H1 (cell line): ENCODE measurements around the gene TTC23. TPM values are rescaled to one million over a fixed set of nuclear protein-coding genes. Genes with fewer than 3 reads are reported as not detected.

Source experiments
- CTCF ChIA-PET: fragments of 300-600 bp; sonication (Branson Sonifier 250); formaldehyde crosslinking; loops from one replicate; lab custom pipeline; 2021; ENCODE audit not compliant: partially characterized antibody; lab: Charles Lee
- POLR2A ChIA-PET: fragments of 300-600 bp; sonication (Branson Sonifier 250); formaldehyde crosslinking; loops from one replicate; lab custom pipeline; 2021; ENCODE audit warnings: inconsistent platforms; ENCODE audit not compliant: partially characterized antibody; lab: Charles Lee
- DNase-seq, 2 experiments: peaks; one replicate each; pipeline versions ENCODE4 v3.0.0 to v3.0.0-alpha.2; 2010 to 2022; ENCODE audit warnings: low spot score in 2 of 2, low read depth in 1 of 2, mixed read lengths in 1 of 2
- FAIRE-seq: peaks from 2 replicates; lab custom pipeline; 2011; peaks lifted over from hg19 to GRCh38; lab: Jason Lieb, UNC
- H2AFZ ChIP-seq: 2 replicates; pipeline ENCODE4 v1.8.1; 2012; ENCODE audit warnings: low read length, inconsistent platforms
- H2AK5ac ChIP-seq: 2 replicates; pipeline ENCODE4 v1.6.1; 2013; ENCODE audit warnings: low read depth, low read length
- H2BK120ac ChIP-seq: replicated peaks from 2 replicates; pipeline ENCODE3; 2013; ENCODE audit warnings: low read depth, low read length, inconsistent platforms
- H2BK12ac ChIP-seq: 2 replicates; pipeline ENCODE4 v1.6.1; 2013; ENCODE audit warnings: low read depth, low read length
- H2BK15ac ChIP-seq: 2 replicates; pipeline ENCODE4 v1.6.1; 2013; ENCODE audit warnings: low read length
- H2BK20ac ChIP-seq: 2 replicates; pipeline ENCODE4 v1.6.1; 2013; ENCODE audit warnings: low read length
- H2BK5ac ChIP-seq: 2 replicates; pipeline ENCODE4 v1.6.1; 2013; ENCODE audit warnings: low read depth, low read length
- H3K14ac ChIP-seq: 2 replicates; pipeline ENCODE4 v1.6.1; 2013; ENCODE audit warnings: inconsistent platforms; ENCODE audit not compliant: insufficient read length
- H3K18ac ChIP-seq: 2 replicates; pipeline ENCODE4 v1.6.1; 2013; ENCODE audit warnings: low read length; ENCODE audit errors: extremely low read depth
- H3K23ac ChIP-seq: 2 replicates; pipeline ENCODE4 v1.6.1; 2013; ENCODE audit warnings: inconsistent platforms; ENCODE audit not compliant: insufficient read length
- H3K23me2 ChIP-seq: 2 replicates; pipeline ENCODE4 v1.6.1; 2013; ENCODE audit warnings: low read depth, low read length
- H3K27ac ChIP-seq: 2 replicates; pipeline ENCODE4 v1.6.1; 2011; ENCODE audit warnings: low read depth, low read length, inconsistent platforms
- H3K27me3 ChIP-seq, 4 experiments: replicated peaks in 1 of 4; 1 replicate in 1 of 4; 2 replicates in 3 of 4; pipeline versions ENCODE4 v1.6.1 to v1.8.1; 2011 to 2013; ENCODE audit warnings: low read length in 3 of 4, mild to moderate bottlenecking in 3 of 4, inconsistent platforms in 2 of 4, mixed read lengths in 2 of 4, moderate library complexity in 1 of 4; ENCODE audit not compliant: control insufficient read depth in 3 of 4, insufficient read depth in 3 of 4; ENCODE audit errors: extremely low read depth in 1 of 4
- H3K36me3 ChIP-seq, 4 experiments: 2 replicates each; pipeline versions ENCODE4 v1.6.1 to v1.8.1; 2011 to 2013; ENCODE audit warnings: mild to moderate bottlenecking in 4 of 4, low read length in 3 of 4, moderate library complexity in 2 of 4, control low read depth in 1 of 4, inconsistent platforms in 1 of 4; ENCODE audit not compliant: insufficient read depth in 4 of 4, control insufficient read depth in 2 of 4
- H3K4ac ChIP-seq: replicated peaks from 2 replicates; pipeline ENCODE3; 2013; ENCODE audit warnings: low read length, low read depth, mixed read lengths, inconsistent platforms; ENCODE audit not compliant: insufficient read length
- H3K4me1 ChIP-seq, 4 experiments: replicated peaks in 1 of 4; 1 replicate in 1 of 4; 2 replicates in 3 of 4; pipeline versions ENCODE4 v1.6.1 to v1.8.1; 2011 to 2013; ENCODE audit warnings: low read length in 3 of 4, inconsistent platforms in 2 of 4, mixed read lengths in 1 of 4; ENCODE audit not compliant: insufficient read depth in 4 of 4, control insufficient read depth in 3 of 4
- H3K4me2 ChIP-seq, 2 experiments: 2 replicates each; pipeline versions ENCODE4 v1.6.1 to v1.8.1; 2011 to 2013; ENCODE audit warnings: low read depth in 2 of 2, low read length in 2 of 2, control low read depth in 1 of 2, inconsistent platforms in 1 of 2, mild to moderate bottlenecking in 1 of 2; ENCODE audit not compliant: insufficient read depth in 1 of 2
- H3K4me3 ChIP-seq, 4 experiments: fragments of 200-600, 300-600 bp in 1 of 4; sonication (generic), shearing (Covaris generic), sonication (Bioruptor Twin) in 1 of 4; 2 replicates each; pipeline versions ENCODE4 v1.5.1 to v1.8.1; 2011 to 2016; ENCODE audit warnings: low read length in 4 of 4, low read depth in 3 of 4, control low read depth in 2 of 4, inconsistent platforms in 2 of 4, mild to moderate bottlenecking in 2 of 4, mixed read lengths in 1 of 4, moderate library complexity in 1 of 4; ENCODE audit not compliant: insufficient read depth in 2 of 4; ENCODE audit errors: extremely low read depth in 1 of 4
- H3K56ac ChIP-seq: replicated peaks from 2 replicates; pipeline ENCODE3; 2013; ENCODE audit warnings: low read depth, mild to moderate bottlenecking, mixed read lengths, low read length, inconsistent platforms; ENCODE audit not compliant: insufficient read length
- H3K79me1 ChIP-seq: 2 replicates; pipeline ENCODE4 v1.6.1; 2013; ENCODE audit warnings: low read depth, low read length, control low read depth
- H3K79me2 ChIP-seq, 2 experiments: 2 replicates each; pipeline versions ENCODE4 v1.6.1 to v1.8.1; 2012 to 2013; ENCODE audit warnings: low read length in 2 of 2, mild to moderate bottlenecking in 2 of 2, inconsistent platforms in 1 of 2; ENCODE audit not compliant: insufficient read depth in 2 of 2, control insufficient read depth in 1 of 2
- H3K9ac ChIP-seq, 4 experiments: replicated peaks in 1 of 4; 1 replicate in 1 of 4; 2 replicates in 3 of 4; pipeline versions ENCODE4 v1.6.1 to v1.8.1; 2011 to 2013; ENCODE audit warnings: low read depth in 3 of 4, low read length in 3 of 4, control low read depth in 2 of 4, mild to moderate bottlenecking in 2 of 4, moderate library complexity in 2 of 4, inconsistent platforms in 1 of 4; ENCODE audit errors: extremely low read depth in 1 of 4
- H3K9me3 ChIP-seq, 2 experiments: 2 replicates each; pipeline versions ENCODE4 v1.6.1 to v1.8.1; 2012 to 2013; ENCODE audit warnings: mild to moderate bottlenecking in 2 of 2, moderate library complexity in 2 of 2, control low read depth in 1 of 2, inconsistent platforms in 1 of 2, low read depth in 1 of 2, low read length in 1 of 2, mixed read lengths in 1 of 2; ENCODE audit not compliant: insufficient read depth in 2 of 2
- H4K20me1 ChIP-seq, 2 experiments: replicated peaks in 1 of 2; 2 replicates each; pipeline versions ENCODE3 to v1.8.1; 2011 to 2013; ENCODE audit warnings: inconsistent platforms in 2 of 2, low read length in 2 of 2, mild to moderate bottlenecking in 1 of 2; ENCODE audit not compliant: insufficient read depth in 2 of 2, control insufficient read depth in 1 of 2
- H4K5ac ChIP-seq: 2 replicates; pipeline ENCODE4 v1.6.1; 2013; ENCODE audit warnings: low read length, low read depth, mixed read lengths, inconsistent platforms; ENCODE audit not compliant: insufficient read length
- H4K8ac ChIP-seq: 2 replicates; pipeline ENCODE4 v1.8.0; 2013; ENCODE audit warnings: mild to moderate bottlenecking, moderate library complexity, low read length, inconsistent platforms; ENCODE audit not compliant: insufficient read depth; ENCODE audit errors: extremely low read depth
- H4K91ac ChIP-seq: replicated peaks from 2 replicates; pipeline ENCODE3; 2013; ENCODE audit warnings: low read length, mixed read lengths, inconsistent platforms; ENCODE audit not compliant: insufficient read length
- CBX8 ChIP-seq: fragments of 300-800, 300-1000 bp; sonication (generic); IDR thresholded peaks from 2 replicates; pipeline ENCODE4 v1.7.1; 2016; ENCODE audit warnings: low read depth, low read length, borderline replicate concordance
- CHD1 ChIP-seq: IDR thresholded peaks from 2 replicates; pipeline ENCODE4 v1.6.1; 2012; ENCODE audit warnings: low read depth, low read length, improper control_type of control experiment
- CHD2 ChIP-seq: IDR thresholded peaks from 2 replicates; pipeline ENCODE4 v1.6.1; 2012; ENCODE audit warnings: low read length, improper control_type of control experiment
- CREB1 ChIP-seq: IDR thresholded peaks from 2 replicates; pipeline ENCODE4 v1.6.1; 2012; ENCODE audit warnings: inconsistent platforms
- EP300 ChIP-seq, 2 experiments: IDR thresholded peaks; 1 replicate in 1 of 2; 2 replicates in 1 of 2; pipeline ENCODE4 v1.6.1; 2011 to 2012; ENCODE audit warnings: low read depth in 2 of 2, low read length in 2 of 2, mild to moderate bottlenecking in 2 of 2, borderline replicate concordance in 1 of 2, inconsistent platforms in 1 of 2, moderate library complexity in 1 of 2
- JUN ChIP-seq: IDR thresholded peaks from 2 replicates; pipeline ENCODE4 v1.6.1; 2011; ENCODE audit warnings: low read depth, mild to moderate bottlenecking, improper control_type of control experiment, low read length
- KDM1A ChIP-seq: fragments of 200-600, 300-600 bp; sonication (generic); IDR thresholded peaks from 2 replicates; pipeline ENCODE4 v1.7.1; 2016; ENCODE audit warnings: mild to moderate bottlenecking, low read length, borderline replicate concordance
- NANOG ChIP-seq: IDR thresholded peaks from 2 replicates; pipeline ENCODE4 v1.6.1; 2011; ENCODE audit warnings: low read length, low read depth, mild to moderate bottlenecking, inconsistent platforms; ENCODE audit not compliant: insufficient read depth, poor library complexity, severe bottlenecking
- RAD21 ChIP-seq, 2 experiments: IDR thresholded peaks in 1 of 2; conservative IDR thresholded peaks in 1 of 2; 2 replicates each; pipeline ENCODE4 v1.6.1; 2011; ENCODE audit warnings: low read depth in 2 of 2, low read length in 2 of 2, improper control_type of control experiment in 1 of 2, inconsistent platforms in 1 of 2, mild to moderate bottlenecking in 1 of 2, moderate library complexity in 1 of 2
- SUZ12 ChIP-seq: fragments of 200-600 bp; sonication (generic); IDR thresholded peaks from 2 replicates; pipeline ENCODE4 v1.6.1; 2012; ENCODE audit warnings: mild to moderate bottlenecking, inconsistent platforms, low read length, moderate library complexity, mixed read lengths
- TAF1 ChIP-seq: IDR thresholded peaks from 2 replicates; pipeline ENCODE4 v1.6.1; 2011; ENCODE audit warnings: mild to moderate bottlenecking, low read depth, low read length
- WGBS, 2 experiments: shearing (Covaris generic) in 1 of 2; methylation state at CpG; one replicate each; pipeline versions ENCODE4 v1.1.6 to v1.1.7; 2013 to 2015; ENCODE audit warnings: low lambda C conversion rate in 2 of 2, mixed read lengths in 2 of 2, inconsistent platforms in 1 of 2, low coverage in 1 of 2, missing lambda C conversion rate in 1 of 2; ENCODE audit not compliant: insufficient replicate concordance in 2 of 2, insufficient coverage in 1 of 2, insufficient read length in 1 of 2; ENCODE audit errors: extremely low coverage in 1 of 2, missing lambda C conversion rate in 1 of 2; 5-methylcytosine and 5-hydroxymethylcytosine counted together
- polyA plus RNA-seq, 7 experiments: library from polyadenylated mRNA; depleted of rRNA in 3 of 7; stranded (reverse) in 5 of 7; unstranded in 2 of 7; fragments of >200 nt in 5 of 7; fragments of 200-250 nt in 2 of 7; gene quantifications; 1 replicate in 5 of 7; 2 replicates in 1 of 7; 4 replicates in 1 of 7; pipeline versions ENCODE4 v1.2.1 to v1.2.3, GENCODE V29; 2011 to 2013; ENCODE audit warnings: missing spikeins in 2 of 7, mixed read lengths in 2 of 7
- total RNA-seq: library from RNA; stranded (reverse); fragmentation: NEBNext Ultra II Directional; extraction: Animal tissue kit (Norgen Biotek cat#: 25700); gene quantifications from 2 replicates; pipeline ENCODE4 v1.2.1, GENCODE V29; 2021

Gene TTC23
- total and polyA plus RNA-seq, 2 of the 8 experiments (the other 6 are each of a cell fraction or from before 2014, with no cell fraction given) = 4.8 to 23.0 TPM

DNA sequence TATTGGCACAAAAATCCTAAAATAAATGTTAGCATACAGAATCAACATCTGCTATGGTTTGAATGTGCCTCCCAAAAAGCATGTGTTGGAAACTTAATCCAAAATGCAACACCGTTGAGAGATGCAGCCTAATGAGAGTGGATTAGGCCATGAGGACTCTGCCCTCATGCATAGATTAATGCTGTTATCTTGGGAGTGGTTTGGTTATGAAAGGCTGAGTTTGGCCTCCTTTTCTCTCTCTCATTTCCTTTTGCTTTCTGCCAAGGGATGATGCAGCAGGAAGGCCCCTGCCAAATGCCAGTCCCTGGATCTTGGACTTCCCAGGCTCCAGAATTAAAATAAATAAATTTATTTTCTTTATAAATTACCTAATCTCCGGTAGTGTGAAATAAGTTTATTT lies 95.1 kb downstream of the TTC23 start:
- no peak overlapping the region for H2AFZ ChIP-seq
- no peaks in the 10 kb centered on the region for H3K9me3 ChIP-seq
- H3K56ac ChIP-seq = no peak overlapping the region
- no peak overlapping the region for H3K23ac ChIP-seq
- H2BK12ac ChIP-seq = no peak overlapping the region
- H4K8ac ChIP-seq = no peak overlapping the region
- no peak overlapping the region for H3K4ac ChIP-seq
- H3K79me1 ChIP-seq = no peaks in the 10 kb centered on the region
- WGBS, 2 experiments = 59% methylated on average over 2 of the region's 2 CpGs; no CpG with 5 or more reads in 1 of the 2 experiments
- H2BK20ac ChIP-seq = no peak overlapping the region
- peaks cover 0 to 4% (median 0%) of the 10 kb centered on the region in 4 experiments; a peak in 1 of 8 replicates for H3K36me3 ChIP-seq
- POLR2A ChIA-PET = no interaction called here
- no peaks in the 10 kb centered on the region for H3K23me2 ChIP-seq
- no peaks in the 10 kb centered on the region for H3K79me2 ChIP-seq
- no peak for TF ChIP-seq CHD2
- TF ChIP-seq SUZ12 = no peak
- TF ChIP-seq NANOG = no peak
- no peak for TF ChIP-seq KDM1A
- TF ChIP-seq JUN = no peak
- no peak for TF ChIP-seq TAF1
- TF ChIP-seq CBX8 = no peak
- no peak for TF ChIP-seq RAD21 (IDR thresholded peaks at IDR 0.05 in 1 of 2, conservative IDR thresholded peaks at IDR 0.05 in 1 of 2; ENCODE audit: low read depth in 2 of 2, low read length in 2 of 2)
- no peak for TF ChIP-seq CREB1
- TF ChIP-seq EP300 (IDR thresholded peaks at IDR 0.05; ENCODE audit: borderline replicate concordance in 1 of 2, low read depth in 2 of 2, low read length in 2 of 2) = no peak
- TF ChIP-seq CHD1 = no peak
- H3K4me2 ChIP-seq = no peak overlapping the region
- H4K20me1 ChIP-seq = no peaks in the 10 kb centered on the region
- no peak overlapping the region for H3K18ac ChIP-seq
- H3K14ac ChIP-seq = no peak overlapping the region
- no peak overlapping the region for H2BK120ac ChIP-seq
- no peak overlapping the region for H3K27ac ChIP-seq
- H3K4me1 ChIP-seq = peaks cover 0 to 4% (median 3%) of the 10 kb centered on the region in 4 experiments; a peak in 4 of 7 replicates
- no peak overlapping the region for H2BK5ac ChIP-seq
- H4K91ac ChIP-seq = no peak overlapping the region
- no peak overlapping the region for H3K9ac ChIP-seq
- H4K5ac ChIP-seq = peak overlapping the region; percentile 3
- H2AK5ac ChIP-seq = no peak overlapping the region
- no peaks in the 10 kb centered on the region for H3K27me3 ChIP-seq
- CTCF ChIA-PET = no interaction called here
- no peak overlapping the region for H3K4me3 ChIP-seq
- DNase-seq (no peak), FAIRE-seq (no peak)
- H2BK15ac ChIP-seq = no peak overlapping the region
